ENCODE data around the gene RPS10.

GRCh38 chr6:34437644-34437970, 11.7 kb upstream of the RPS10 start:
- TF ChIP-seq CTCF (conservative IDR thresholded peaks at IDR 0.05 in 1 of 2, IDR thresholded peaks at IDR 0.05 in 1 of 2; ENCODE audit: low read depth in 1 of 2, low read length in 2 of 2) (no peak), EZH2 (IDR thresholded peaks at IDR 0.05; ENCODE audit: low read length, missing control alignments) (no peak)

All from fibroblast of lung (primary cell).